ENCODE data around the gene OSM. TPM values are rescaled to one million over a fixed set of nuclear protein-coding genes. Genes with fewer than 3 reads are reported as not detected.
A peak's percentile ranks its signal among the peaks of the same experiment; 100 is the strongest.
"Not testable (repeated sequence)": the region's sequence is repeated elsewhere in the genome, so short reads cannot be mapped to it uniquely, and the experiment has no call there.

The OSM gene
- total RNA-seq, 1 donor from 2014 or later: not detected

DNA sequence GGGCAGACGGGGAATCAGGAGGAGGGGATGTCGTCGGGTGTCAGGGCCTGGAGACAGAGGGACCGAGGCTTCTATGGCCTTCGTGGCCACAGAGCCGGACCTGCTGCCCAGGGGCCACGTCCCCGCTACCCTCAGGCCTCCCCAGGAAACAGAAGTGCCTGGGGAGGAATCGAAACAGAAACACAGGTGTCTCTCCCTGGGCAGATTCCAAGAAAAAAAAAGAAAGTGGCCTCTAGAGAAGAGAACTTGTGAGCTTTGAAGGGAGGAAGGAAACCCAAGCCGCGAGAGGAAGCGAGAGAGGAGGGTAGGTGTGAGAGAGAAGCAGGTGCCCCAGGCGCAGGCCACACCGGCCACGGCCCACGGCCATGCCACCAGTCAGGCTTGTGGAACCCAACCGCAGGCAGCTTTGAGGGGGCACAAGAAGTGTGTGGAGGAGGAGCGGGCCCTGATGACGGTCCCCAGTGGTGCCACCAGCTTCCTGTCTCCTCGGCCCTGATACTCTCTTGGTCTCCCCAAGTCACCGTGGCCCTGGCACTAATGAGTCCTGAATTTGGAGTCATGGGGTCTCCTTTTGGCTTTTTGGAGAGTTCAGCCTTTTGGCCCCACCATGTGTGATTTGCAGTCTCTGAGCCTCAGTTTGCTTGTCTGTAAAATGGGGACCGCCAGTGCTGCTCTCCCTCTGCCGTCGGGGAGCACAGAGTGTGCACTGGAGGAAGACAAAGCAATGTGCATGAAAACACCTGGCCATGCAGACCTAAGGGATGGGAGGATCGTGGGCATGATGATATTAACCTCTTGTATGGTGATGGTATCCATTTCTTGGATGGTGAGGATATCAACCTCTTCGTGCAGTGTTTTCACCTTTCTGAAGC, 45.3 kb downstream of the OSM start:
- DNase-seq: no peak
- no peak for ATAC-seq
- intact Hi-C loops (cut with micrococcal nuclease): no loop called here

DNA sequence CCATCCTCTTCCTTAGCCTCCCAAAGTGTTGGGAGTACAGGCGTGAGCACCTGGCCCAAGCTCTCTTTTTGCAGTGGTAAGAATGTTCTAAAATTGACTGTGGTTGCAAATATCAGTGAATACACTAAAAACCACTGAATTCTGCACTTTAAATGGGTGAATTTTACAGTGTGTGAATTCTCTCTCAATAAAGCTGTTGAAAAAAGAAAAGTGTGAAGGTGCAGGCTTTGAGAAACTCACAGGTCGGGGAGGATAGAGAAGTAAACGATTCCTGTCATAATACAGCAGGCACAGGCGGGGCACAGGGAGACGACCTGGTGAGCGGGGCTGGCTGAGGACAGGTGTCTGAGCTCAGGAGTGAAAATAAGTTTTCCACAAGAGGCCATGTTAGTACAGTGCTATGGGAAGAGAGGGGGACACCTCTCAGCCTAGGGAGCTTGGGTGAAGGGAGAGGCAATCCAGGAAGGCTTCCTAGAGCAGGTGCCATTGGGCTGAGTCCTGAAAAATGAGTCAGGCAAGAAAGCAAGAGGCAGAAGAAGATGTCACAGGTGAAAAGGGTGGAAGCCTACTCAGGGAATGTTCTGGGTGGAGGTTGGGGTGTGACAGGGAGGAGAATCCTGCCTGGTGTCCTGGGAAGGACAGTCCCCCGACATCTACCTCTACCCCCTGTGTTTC, 46.2 kb downstream of the OSM start:
- intact Hi-C loops (cut with micrococcal nuclease): no loop called here
- DNase-seq (no peak), ATAC-seq (no peak)

DNA sequence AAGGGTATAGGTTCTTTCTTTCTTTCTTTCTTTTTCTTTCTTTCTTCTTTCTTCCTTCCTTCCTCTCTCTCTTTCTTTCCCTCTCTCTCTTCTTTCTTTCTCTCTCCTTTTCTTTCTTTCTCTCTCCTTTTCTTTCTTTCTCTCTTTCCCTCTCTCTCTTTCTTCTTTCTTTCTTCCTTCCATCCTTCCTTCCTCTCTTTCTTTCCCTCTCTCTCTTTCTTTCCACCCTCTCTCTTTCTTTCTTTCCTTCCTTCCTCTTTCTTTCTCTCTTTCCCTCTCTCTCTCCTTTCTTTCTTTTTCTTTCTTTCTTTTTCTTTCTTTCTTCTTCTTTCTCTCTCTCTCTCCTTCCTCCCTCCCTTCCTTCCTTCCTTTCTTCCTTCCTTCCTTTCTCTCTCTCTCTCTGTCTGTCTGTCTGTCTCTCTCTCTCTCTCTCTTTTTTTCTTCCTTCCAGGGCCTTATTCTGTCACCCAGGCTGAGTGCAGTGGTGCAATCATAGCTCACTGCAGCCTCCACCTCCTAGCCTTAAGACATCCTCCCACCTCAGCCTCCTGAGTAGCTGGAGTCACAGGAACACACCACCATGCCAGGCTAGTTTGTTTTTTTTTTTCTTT, 46.9 kb downstream of the OSM start:
- intact Hi-C loops (cut with micrococcal nuclease): no loop called here
- DNase-seq (no peak), ATAC-seq (no peak)

DNA sequence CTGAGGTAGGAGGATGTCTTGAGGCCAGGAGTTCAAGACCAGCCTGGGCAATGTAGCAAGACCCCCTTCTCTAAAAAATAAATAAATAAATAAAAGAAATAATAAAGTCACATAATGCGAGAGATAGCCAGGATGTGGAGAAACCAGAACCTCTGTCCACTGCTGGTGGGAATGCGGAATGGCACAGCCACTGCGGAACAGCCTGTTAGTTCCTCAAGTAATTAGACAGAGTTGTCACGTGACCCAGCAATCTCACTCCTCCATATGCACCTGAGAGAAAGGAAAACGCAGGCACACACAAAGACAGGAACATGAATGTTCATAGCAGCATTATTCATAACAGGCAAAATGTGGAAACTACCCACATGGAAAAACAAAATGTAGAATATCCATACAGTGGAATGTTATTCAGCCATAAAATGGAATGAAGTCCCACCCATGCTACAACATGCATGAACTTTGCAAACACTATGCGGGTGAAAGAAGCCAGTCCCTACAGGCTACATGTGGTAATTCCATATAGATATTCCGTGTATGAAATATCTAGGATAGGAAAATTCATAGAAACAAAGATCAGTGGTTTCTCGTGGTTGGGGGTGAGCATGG, 47.5 kb downstream of the OSM start:
- no peak for DNase-seq
- intact Hi-C loops (cut with micrococcal nuclease): no loop called here

DNA sequence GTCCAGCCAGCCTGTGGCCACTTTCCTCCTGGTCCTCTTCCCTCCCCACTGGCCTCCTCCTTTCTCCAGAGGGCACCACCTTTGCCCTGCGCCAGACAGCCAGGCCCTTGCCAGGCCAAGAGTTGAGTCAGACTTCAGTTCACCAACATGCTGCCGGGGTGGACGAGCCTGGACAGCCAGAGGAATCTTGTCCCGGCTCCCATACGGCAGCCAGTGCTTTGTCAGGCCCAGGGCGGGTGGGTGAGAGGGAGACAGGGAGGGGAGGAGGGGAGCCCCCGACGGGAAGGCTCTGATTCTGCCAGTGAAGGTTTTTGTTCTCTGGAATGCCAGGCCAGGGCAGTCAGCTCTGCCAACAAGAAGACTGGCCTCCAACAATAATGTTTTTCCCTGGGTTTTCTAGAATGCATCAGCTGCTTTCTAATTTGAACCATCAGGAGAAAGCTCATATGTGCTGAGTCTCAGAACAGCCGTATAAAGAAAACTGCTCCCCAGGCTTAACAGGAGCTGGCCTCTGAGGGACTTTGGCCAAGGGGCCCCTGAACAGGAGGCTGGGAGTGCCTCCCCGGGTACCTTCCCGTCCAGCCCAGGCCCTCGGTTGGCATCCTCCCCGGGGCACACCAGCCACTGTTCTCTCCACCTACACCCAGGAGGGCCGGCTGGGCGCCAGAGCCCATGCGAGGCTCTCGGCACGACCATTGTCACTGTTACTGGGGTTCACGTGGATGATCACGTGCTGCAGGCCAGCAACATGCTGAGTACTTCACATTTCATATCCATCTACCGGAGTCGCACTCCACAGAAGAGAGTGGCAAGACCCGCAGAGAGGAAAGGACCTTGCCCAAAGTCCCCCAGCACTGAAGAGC, 48.7 kb downstream of the OSM start:
- ATAC-seq (no peak), DNase-seq (no peak)
- intact Hi-C loops (cut with micrococcal nuclease): no loop called here

More for the DNA sequence above, 47.5 kb downstream of the OSM start:
- ATAC-seq: no peak

DNA sequence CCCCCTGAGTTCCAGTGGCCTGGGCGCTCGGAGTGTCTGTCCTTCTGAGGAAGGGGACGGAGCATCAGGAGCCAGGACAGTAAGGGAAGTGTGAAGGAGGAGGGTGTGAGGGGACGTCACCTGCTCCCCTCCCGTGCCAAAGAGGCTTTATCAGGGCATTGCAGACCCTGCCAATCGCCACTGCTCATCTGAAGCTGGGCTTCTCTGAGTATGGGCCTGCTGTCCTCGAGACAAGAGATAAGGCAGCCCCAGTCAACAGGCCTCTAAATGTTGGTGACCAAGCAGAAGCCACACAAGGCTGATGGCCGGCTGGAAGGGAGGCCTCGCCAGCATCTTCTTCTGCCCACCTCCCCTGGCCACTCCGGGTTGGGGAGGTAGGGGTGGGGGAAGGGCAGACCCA, 49.9 kb downstream of the OSM start:
- DNase-seq (no peak), ATAC-seq (no peak)
- intact Hi-C loops (cut with micrococcal nuclease): no loop called here

DNA sequence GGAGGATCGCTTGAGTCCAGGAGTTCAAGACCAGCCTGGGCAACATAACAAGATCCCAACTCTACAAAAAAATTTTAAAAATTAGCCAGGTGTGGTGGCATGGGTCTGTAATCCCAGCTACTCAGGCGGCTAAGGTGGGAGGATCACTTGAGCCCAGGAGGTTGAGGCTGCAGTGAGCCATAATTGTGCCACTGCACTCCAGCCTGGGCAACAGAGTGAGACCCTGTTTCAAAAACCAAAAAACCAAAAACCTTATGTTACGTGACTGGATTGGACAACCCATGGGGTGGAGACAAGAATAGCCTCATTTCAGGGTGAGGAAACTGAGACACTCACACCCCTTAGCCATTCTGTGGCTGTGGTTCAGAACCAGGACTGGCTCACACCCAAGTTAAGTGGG, 50.4 kb downstream of the OSM start:
- DNase-seq; ATAC-seq; intact Hi-C loops (cut with micrococcal nuclease): not testable (repeated sequence)

DNA sequence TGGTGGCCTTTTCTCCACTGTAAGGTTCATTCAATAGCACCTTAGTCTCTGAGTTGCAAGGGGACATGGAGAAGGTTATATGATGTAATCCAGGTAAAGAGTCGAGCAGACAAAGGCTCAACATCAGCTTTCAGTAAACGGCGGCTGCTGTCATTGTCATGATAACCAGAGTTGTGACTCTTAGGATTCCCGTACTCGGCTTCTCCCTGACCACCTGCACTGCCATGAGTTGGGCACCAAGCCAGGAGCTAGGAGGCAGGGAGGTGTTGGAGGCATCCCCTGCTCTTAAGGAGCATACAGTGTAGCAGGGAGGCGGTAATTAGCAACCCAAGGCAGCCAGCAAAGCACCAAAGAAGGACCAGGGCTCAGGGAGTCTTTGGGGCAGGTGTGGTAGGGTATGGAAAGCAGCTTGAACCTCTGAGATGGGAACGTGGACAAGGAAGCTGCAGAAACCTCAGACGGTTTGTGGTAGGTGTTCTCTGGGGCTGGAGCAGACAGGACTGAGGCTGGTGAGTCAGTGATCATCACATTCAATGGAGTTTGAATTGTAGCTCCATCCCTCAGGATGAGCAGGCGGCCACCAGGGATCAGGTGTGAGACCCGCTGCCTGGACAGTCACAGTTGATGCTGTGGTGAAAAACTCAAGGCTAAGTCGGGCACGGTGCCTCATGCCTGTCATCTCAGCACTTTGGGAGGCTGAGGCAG, 51.8 kb downstream of the OSM start:
- intact Hi-C loops (cut with micrococcal nuclease): no loop called here

DNA sequence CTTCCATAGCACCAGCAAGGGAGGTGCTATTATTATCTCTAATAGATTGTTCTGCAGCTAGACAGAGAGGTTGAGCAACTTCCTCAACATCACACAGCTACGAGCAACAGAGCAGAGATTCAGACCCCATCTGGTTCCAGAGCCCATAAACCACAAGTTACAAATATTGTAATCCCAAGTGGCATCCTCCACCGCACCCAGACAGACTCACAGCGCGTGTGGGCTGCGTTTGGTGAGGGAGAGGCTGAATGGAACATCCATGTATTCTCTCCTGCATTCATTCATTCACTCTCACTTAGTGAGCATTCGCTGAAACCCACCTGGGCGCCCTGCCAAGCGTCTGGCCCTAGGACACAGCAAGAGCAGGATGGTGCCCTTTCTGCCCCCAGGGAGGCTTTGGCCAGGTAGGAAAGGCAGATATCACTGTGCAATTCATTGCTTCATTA, 53.6 kb downstream of the OSM start:
- intact Hi-C loops (cut with micrococcal nuclease): no loop called here
- ATAC-seq (no peak), DNase-seq (peak; percentile 47)

More for the DNA sequence above, 51.8 kb downstream of the OSM start:
- ATAC-seq (no peak), DNase-seq (no peak)

Other genes with a start within 250 kb of the OSM start
- not detected for gene HORMAD2, start 186.4 kb downstream of the OSM start, total RNA-seq
- 0.64 TPM for gene LIF, start 20.1 kb downstream of the OSM start, total RNA-seq
- 7.6 TPM for gene CASTOR1, start 22.7 kb upstream of the OSM start, total RNA-seq
- 6.2 TPM for gene TBC1D10A, start 60.1 kb upstream of the OSM start, total RNA-seq
- gene SF3A1, start 90.0 kb upstream of the OSM start, total RNA-seq: 104 TPM
- gene CCDC157, start 90.2 kb upstream of the OSM start, total RNA-seq: 0.37 TPM
- gene RNF215, start 120.6 kb upstream of the OSM start, total RNA-seq: 5.4 TPM
- 0.82 TPM for gene SEC14L2, start 130.2 kb upstream of the OSM start, total RNA-seq
- 16.3 TPM for gene MTFP1, start 158.9 kb upstream of the OSM start, total RNA-seq
- gene SEC14L3, start 205.2 kb upstream of the OSM start, total RNA-seq: not detected
- gene SEC14L4, start 238.8 kb upstream of the OSM start, total RNA-seq: not detected